Activated CD4-positive, CD25-positive, alpha-beta regulatory T cell (primary cell): ENCODE data around the gene ETS1.
A peak's percentile ranks its signal among the peaks of the same experiment; 100 is the strongest.

Source experiments
- DNase-seq, 4 experiments: peaks; one replicate each; lab custom pipeline; 2025; lab: John Stamatoyannopoulos, UW

The ETS1 gene

DNA sequence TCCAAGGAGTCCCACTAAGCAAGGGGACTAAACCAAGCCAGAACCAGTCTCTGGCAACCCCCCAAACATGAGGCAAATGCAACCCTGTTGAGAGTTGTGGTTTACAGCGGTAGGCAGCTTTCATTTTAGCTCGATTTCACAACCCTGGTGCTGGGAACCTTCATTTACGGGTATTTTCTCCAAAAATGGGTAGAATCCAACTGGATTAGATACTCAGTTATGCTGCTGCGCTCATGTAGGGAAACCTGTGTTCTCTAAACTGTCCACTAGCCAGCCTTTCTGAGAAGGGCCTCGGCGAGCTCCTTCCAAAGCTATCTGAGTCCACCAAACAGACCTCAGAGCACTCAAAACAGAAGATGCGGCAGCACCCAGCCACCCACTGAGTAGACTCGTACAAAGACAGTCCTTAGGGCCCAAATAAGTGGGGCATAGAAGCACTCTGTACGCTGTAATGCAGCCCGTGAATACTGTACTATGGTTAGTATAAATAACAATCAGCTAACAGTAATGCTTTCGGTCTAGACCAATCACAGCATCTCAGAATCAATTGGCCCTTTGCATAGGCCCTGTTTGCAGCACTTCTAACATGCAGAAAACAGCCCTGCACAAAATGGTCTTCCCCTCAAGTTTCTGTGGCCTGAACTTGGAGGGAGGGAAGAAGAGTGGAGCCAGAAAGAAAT, 104.7 kb downstream of the ETS1 start:
- DNase-seq: no peak

DNA sequence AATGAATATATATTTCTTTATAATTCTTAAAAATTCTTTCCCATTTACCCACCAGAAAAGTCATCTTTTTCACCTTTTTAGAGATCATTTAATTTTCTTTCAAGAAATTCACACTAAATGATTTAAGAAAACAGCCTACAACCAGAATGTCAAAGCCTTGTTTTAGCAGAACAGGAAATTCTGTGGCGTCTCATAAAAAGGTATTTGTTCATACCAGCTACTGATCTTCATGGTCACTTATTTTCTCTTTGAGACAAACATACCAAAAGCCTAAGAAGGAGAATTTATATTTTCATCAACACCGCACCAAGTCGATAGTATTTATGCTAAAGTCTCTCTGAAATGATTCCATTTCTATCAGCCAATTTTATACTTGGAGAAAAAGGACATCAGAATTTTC, 105.3 kb downstream of the ETS1 start:
- no peak for DNase-seq

DNA sequence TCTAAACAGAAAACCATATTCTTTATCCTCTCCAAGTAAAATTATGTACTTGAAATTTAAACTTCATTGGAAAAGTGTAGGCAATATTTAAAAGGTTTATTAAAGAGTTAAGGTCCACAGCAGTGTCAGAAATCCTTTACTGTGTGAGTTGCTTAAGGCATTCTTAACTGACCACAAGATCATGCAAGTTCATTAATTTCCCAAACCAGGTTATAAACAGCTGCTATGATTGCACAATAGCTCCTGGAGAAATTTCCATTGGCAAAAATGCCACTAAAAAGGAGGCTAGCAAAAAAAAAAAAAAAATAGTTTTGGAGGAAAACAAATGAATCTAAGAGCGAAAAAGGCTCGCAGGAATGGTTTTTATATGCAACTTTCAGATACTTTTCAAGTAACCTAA, 106.2 kb downstream of the ETS1 start:
- no peak for DNase-seq

GRCh38 chr11:128480665-128481064, 106.7 kb downstream of the ETS1 start:
- no peak for DNase-seq

DNA sequence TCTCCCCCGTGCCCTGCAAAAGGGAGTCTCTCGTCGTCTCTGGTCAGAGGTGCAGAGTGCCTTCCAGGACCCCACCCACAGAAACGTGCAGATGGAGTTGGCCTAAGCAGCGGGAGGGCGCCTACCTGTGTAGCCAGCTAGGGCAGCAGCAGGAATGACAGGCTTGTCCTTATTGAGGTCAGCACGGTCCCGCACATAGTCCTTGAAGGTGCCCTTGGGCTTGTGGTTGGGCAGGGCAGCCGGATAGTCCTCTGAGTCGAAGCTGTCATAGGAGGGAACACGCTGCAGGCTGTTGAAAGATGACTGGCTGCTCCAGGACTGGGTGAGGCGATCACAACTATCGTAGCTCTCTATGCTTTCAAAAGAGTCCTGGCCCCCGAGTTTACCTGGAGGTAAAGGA, 107.3 kb downstream of the ETS1 start:
- no peak for DNase-seq

DNA sequence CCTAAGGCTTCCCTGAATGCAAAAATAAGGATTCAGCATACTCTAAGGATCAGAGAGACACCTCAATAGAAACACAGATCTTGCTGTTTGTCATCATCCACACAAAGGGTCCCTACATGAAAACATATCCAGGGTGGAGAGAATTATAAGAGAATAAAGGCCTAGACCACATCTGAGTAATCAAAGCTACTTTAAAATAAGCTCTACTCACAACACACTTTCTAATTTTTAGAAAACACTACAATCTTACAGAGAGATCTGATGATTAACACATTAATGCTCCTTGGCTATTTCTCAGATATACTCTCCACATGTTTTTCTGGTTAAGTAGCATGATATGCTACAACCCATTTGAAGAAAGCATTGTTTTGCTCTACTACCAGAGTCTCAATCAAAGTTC, 108.2 kb downstream of the ETS1 start:
- no peak for DNase-seq

DNA sequence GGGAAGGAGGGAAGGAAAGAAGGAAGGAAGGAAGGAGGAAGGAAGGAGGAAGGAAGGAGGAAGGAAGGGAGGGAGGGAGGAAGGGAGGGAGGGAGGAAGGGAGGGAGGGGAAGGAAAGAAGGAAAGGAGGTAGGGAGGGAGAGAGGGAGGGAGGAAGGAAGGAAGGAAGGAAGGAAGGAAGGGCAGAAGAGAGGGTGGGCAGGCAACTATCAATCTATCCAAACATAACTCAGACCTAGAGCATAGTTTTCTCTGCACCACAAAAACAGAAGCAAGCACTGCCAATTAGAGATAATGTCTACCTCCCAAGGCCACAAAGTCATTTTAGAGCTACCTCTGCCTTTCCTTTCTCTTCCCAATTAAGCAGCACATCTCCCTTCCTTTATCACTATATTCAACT, 109.1 kb downstream of the ETS1 start:
- no peak for DNase-seq

GRCh38 chr11:128477811-128478210, 109.5 kb downstream of the ETS1 start:
- no peak for DNase-seq

- DNase-seq: no peak
Measured at GRCh38 chr11:128477278-128477677, 110.1 kb downstream of the ETS1 start.

DNA sequence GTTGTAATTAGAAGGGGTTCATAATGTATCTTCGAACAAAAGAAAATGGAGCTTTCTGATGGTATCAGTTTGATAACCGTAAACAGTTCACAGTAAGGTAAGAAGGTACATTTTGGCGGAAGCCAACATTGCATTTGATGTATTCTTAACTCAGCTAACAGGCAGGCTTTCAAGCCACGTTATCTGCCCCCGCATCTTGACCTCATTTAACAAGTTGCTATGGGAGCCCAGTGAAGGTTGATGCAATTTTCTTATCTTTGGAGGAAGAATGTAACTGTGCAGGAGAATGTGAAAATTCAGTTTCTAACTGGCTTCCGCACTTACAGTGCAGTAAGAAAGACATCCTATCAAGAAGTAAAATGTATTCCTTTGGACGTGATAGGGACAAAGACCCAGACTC, 110.6 kb downstream of the ETS1 start:
- peak in 2 of 4 experiments; percentile 48 for DNase-seq

DNA sequence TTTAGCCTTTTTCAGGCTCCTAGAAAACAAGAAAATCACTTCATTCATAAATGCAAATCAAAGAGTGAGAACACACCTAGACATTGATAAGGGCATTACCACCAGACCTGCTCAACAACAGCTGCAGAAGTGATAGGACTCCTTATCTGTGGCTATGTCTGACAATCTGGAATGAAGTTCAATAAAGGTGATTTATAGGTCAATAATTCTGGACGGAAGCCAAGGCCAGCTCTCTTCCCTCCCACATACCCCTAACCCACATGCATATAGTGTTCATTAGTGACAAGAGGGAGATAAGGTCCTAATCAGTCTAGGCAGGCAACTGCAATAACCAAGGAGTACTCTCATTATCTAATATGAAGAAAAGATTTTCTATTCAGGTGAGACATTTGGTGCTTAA, 111.3 kb downstream of the ETS1 start:
- no peak for DNase-seq

- no peak for DNase-seq
Measured at GRCh38 chr11:128474036-128474874, 113.1 kb downstream of the ETS1 start.

DNA sequence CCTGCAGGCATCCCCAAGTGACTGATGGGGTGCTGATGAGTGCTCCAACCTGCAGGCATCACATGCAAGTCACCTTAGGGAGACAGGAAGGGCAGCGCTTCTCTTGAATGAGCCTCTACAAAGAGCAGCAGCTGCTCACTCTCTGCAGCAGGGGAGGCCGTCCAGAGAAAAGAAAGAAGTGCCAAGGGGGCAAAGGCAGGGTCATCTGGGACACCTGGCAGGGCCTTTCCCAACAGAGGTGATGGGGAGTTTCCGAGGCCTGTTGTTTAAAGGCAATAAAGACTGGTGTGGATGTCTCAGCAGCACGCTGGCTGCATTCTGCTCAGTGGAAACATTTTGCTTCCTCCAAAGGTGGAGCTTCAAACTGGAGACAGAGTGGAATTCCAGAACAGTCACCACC, 113.7 kb downstream of the ETS1 start:
- DNase-seq: no peak

DNA sequence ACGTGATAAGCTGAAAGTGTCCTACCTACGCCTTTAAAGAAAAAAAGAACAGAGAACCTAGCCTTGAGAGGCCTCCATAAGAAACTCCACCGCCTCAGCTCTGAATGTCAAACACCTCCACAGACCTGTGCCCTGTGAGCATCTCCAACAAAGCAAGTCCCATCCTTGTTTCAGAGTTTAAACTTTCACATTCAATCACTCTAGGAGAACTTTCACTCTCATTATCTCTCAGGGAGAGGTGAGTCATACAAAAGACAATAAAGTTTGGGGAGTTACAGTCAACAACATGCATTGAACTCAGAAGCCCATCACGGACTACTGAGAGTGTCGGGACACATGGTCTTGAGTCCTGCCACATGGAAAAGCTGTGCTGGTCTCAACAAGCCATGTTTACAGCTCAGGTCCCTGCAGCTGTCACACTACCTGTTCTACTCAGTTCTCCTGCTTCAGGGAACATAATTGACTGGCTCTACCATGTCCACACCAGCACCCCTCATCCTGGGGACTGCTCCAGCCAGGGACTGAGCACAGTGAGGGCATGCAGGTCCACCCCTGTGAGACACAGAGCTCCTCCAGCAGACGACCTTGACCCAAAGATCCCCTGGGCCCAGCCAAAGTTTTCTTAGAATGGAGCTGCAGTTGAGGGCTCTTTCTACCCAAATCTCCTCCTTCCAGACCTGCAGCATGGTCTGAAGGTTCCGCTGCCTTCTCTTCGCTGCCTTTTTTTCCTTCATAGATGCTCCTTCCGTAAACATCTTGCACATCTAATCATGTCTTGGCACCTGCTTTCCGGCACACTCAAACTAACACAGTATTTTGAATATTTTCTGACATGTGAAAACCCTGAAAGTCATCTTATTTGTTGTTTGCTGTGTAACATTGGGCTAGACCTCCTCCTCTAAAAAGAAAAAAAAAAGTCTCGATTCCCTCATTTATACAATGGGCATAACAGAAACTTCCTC, 114.9 kb downstream of the ETS1 start:
- DNase-seq: no peak

- DNase-seq: no peak
Measured at GRCh38 chr11:128471138-128471661, 116.2 kb downstream of the ETS1 start.

DNA sequence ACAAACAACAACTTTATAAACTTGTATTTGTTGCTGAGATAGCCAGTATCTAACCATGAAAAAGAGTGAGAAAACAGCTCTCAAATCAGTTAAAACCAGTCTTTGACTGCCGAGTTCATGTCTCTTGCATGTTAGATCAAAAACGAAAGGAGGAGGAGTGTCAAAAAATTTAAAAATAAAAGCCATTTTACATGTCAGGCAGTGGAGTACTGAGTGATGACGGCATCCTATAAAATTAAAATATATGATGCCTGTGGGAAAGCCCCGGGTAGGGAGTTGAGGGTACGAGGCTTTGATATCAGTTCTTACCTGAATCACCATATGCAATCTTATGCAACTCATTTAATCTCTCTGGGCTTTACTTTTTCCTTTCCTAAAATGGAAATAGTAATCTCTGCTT, 117.3 kb downstream of the ETS1 start:
- DNase-seq: no peak

DNA sequence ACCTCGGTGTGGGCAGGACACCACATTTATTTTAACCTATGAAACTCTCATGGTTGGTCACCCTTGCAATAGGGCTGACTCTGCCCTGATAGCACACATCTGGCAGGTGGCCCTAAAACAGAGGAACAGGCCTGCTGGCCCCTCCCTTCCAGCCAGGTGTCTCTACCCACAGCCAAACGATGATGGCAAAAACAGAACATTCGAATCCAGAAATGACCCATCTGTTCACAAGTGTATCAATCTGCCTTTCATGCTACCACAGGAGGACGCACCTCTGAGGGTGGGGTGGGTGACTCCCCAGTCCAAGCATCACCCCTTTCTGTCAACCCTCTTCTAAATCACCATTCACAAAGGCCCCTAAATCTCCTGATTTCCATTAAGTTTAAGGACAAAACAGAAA, 118.1 kb downstream of the ETS1 start:
- no peak for DNase-seq

DNA sequence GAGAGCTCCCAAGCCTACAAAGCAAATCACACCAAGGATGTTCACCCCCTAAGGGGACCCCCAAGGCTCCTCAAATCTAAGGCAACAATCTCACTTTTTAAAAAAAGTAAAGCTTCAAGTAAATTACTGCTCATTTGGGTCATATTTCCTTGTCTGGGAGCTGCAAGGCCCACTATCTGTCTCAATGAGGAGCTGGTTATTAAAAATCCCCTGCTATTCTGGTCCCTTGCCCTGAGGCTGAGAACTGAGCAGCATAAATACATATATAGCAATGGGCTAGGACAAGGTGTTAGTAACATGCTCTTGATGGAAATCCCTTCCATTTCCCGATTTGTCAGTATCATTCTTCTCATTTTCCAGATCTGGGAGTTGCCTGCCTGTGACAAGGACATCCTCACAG, 119.2 kb downstream of the ETS1 start:
- no peak for DNase-seq

GRCh38 chr11:128467610-128468041, 119.7 kb downstream of the ETS1 start:
- no peak for DNase-seq

GRCh38 chr11:128467041-128467440, 120.3 kb downstream of the ETS1 start:
- no peak for DNase-seq

GRCh38 chr11:128465946-128466705, 121.2 kb downstream of the ETS1 start:
- DNase-seq: no peak
